ENCODE measurements around the gene ETNK2.
"Not testable (repeated sequence)": the region's sequence is repeated elsewhere in the genome, so short reads cannot be mapped to it uniquely, and the experiment has no call there.

ETNK2 gene

DNA sequence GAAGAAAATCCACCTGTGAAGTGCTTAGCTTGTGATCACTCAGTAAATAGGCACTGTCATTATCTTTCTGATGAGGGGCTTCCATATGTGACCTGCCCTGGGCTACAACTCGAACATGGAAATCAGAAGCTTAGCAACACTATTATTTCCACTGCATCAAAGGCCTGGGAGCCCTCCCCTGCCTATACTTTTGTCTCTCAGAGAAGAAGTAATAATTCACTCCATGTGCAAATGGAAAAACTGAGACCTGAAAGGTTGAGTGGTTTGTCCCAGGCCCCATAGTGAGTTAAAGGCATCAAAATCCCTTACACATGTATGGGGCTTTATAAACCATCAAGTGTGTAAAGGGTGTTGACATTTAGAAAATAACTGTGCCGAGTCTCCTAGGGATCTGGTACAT is 58.1 kb downstream of the ETNK2 start:
- no peak for DNase-seq

DNA sequence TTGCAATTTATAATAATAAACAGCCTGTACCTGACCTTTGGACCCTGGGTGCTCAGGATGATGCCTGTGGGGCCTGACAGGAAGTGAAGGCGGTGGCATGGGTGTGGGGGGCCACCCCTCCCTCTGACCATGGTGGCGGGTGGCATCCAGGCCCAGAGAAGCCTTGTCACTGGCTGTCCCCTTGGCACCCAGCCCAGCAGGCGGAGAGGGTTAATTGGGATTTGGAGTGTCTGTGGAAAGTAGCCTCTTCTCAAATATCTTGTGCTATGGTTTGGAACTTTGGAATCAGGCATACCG is 58.5 kb downstream of the ETNK2 start:
- DNase-seq, result no peak

GRCh38 chr1:204092632-204093420 is 59.0 kb downstream of the ETNK2 start:
- DNase-seq, result no peak

GRCh38 chr1:204091787-204092312 is 60.0 kb downstream of the ETNK2 start:
- DNase-seq, result no peak

DNA sequence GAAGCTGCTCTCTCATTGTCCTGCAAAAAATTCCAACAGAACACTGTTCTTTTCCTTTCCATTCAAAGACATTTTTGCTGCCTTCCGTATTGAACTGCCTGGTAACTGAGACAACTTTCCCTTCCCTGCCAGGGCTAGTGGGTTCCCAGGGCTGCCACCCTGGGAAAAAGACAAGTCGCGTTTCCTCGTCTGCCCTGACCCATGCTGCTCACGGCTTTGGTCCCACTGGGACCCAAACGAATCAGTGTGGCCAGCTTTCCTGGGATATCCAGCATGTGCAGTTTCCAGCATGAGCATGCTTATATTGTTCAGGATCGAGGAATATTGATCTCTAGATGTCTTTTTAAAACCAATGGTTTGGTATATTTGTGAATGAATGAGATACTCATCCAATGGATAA is 60.8 kb downstream of the ETNK2 start:
- no peak for DNase-seq

- not testable (repeated sequence) for DNase-seq
Measured at GRCh38 chr1:204090132-204090531, 61.7 kb downstream of the ETNK2 start.

GRCh38 chr1:204089044-204089751 is 62.6 kb downstream of the ETNK2 start:
- no peak for DNase-seq

GRCh38 chr1:204088596-204088995 is 63.2 kb downstream of the ETNK2 start:
- no peak for DNase-seq

- DNase-seq, result no peak
Measured at GRCh38 chr1:204087893-204088528, 63.8 kb downstream of the ETNK2 start.

- DNase-seq, result no peak
Measured at GRCh38 chr1:204087181-204087892, 64.5 kb downstream of the ETNK2 start.

GRCh38 chr1:204085876-204086275 is 66.0 kb downstream of the ETNK2 start:
- DNase-seq, result no peak

DNA sequence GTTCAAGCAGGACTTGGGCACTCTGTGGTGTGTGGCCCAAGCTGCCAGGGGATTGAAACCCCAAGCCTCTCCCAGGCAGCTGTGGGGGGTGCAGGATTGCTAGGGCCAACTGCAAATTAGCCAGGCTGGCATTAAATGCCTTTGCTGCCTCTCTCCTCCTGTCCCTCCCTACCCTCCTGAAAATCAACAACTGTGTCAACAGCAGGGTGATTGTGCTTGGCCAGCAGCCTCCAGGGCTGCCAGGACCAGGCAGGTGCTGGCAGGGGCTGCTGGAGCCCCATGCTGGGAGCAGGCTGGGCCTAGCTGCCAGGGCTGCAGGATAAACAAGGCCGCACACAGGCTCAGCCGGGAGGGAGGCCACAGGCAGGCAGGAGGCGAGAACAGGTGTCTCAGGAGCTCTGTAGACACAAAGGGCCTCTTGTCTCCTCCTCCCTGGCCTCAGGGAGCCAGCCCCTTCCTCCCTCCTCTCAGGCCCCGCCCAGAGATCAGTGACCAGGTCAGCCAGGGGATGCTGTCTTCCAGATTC is 67.5 kb downstream of the ETNK2 start:
- no peak for DNase-seq

GRCh38 chr1:204083491-204083890 is 68.4 kb downstream of the ETNK2 start:
- DNase-seq, result no peak

GRCh38 chr1:204081791-204082513 is 69.9 kb downstream of the ETNK2 start:
- DNase-seq, result no peak

- DNase-seq, result no peak
Measured at GRCh38 chr1:204081164-204081790, 70.6 kb downstream of the ETNK2 start.
